ENCODE data around the gene EIF2B2.

EIF2B2 gene

DNA sequence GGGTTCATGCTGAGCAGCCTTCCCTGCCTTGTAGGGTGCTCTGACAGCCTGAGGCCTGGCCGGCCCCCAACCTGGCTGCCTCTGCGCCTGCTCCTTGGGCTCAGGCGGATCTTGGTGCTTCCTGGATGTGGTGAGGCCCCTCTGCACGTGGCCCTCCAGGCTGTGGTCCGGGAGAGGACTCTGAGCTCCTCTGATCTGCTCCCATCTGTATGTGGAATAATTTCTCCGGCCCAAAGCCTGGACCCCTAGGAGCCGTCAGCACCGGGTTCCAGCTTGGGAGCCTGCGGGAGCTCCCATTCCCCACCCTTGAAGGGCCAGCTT is 21.3 kb upstream of the EIF2B2 start:
- ChIA-PET CTCF (interaction anchor here (0.5 to 2.0 kb wide), 3 partner anchors 36 to 172 kb away, joined by 3 to 8 read pairs (median 3); no protein-coding TSS in a partner anchor), POLR2A (interaction anchor here (0.9 to 2.0 kb wide), 4 partner anchors 21 to 83 kb away, joined by 3 to 8 read pairs (median 4); partner anchors contain the start of genes ACYP1, EIF2B2 and PGF)
- no peak for TF ChIP-seq ZNF384 (IDR thresholded peaks at IDR 0.05)
- no peak for TF ChIP-seq LEF1 (IDR thresholded peaks at IDR 0.05; ENCODE audit: borderline replicate concordance)
- no peak for TF ChIP-seq ELF4 (IDR thresholded peaks at IDR 0.05)
- no peak for TF ChIP-seq TARDBP (IDR thresholded peaks at IDR 0.05)
- no peak for TF ChIP-seq L3MBTL2 (conservative IDR thresholded peaks at IDR 0.05)
- no peak for TF ChIP-seq CTBP1 (IDR thresholded peaks at IDR 0.05; ENCODE audit: borderline replicate concordance)
- no peak for TF ChIP-seq BHLHE40 (IDR thresholded peaks at IDR 0.05; ENCODE audit: borderline replicate concordance)
- TF ChIP-seq SP1 (IDR thresholded peaks at IDR 0.05): no peak
- no peak for TF ChIP-seq ARNT (IDR thresholded peaks at IDR 0.05)
- TF ChIP-seq FOXK2 (IDR thresholded peaks at IDR 0.05): no peak
- TF ChIP-seq FOXM1 (IDR thresholded peaks at IDR 0.05; ENCODE audit: borderline replicate concordance): no peak
- TF ChIP-seq NFRKB (IDR thresholded peaks at IDR 0.05): no peak
- TF ChIP-seq HDGF (IDR thresholded peaks at IDR 0.05; ENCODE audit: borderline replicate concordance): no peak
- TF ChIP-seq SUZ12 (IDR thresholded peaks at IDR 0.05): no peak
- DNase-seq (ENCODE audit: extremely low spot score): peak; percentile 4

GRCh38 chr14:74981833-74982232 is 20.9 kb upstream of the EIF2B2 start:
- TF ChIP-seq ZNF384 (IDR thresholded peaks at IDR 0.05) (no peak), FOXA1 (IDR thresholded peaks at IDR 0.05) (no peak), BHLHE40 (IDR thresholded peaks at IDR 0.05; ENCODE audit: borderline replicate concordance) (no peak), FOXK2 (IDR thresholded peaks at IDR 0.05) (no peak)
- CTCF ChIA-PET: interaction anchor here (0.5 to 2.0 kb wide), 2 partner anchors 36 to 172 kb away, joined by 3 to 8 read pairs; no protein-coding TSS in a partner anchor
- POLR2A ChIA-PET: interaction anchor here (1.1 kb wide), 1 partner anchor 21 kb away, joined by 3 read pairs; the partner anchor contains the start of gene EIF2B2
- DNase-seq (ENCODE audit: extremely low spot score): peak; percentile 3

GRCh38 chr14:74982661-74983060 is 20.1 kb upstream of the EIF2B2 start:
- CTCF ChIA-PET: interaction anchor here (2.0 kb wide), 1 partner anchor 37 kb away, joined by 8 read pairs; no protein-coding TSS in a partner anchor
- DNase-seq (ENCODE audit: extremely low spot score): no peak

GRCh38 chr14:74983343-74983742 is 19.4 kb upstream of the EIF2B2 start:
- CTCF ChIA-PET: interaction anchor here (2.0 kb wide), 1 partner anchor 38 kb away, joined by 8 read pairs; no protein-coding TSS in a partner anchor
- TF ChIP-seq TARDBP (IDR thresholded peaks at IDR 0.05): no peak
- TF ChIP-seq ARNT (IDR thresholded peaks at IDR 0.05): no peak
- no peak for TF ChIP-seq BHLHE40 (IDR thresholded peaks at IDR 0.05; ENCODE audit: borderline replicate concordance)
- TF ChIP-seq CTBP1 (IDR thresholded peaks at IDR 0.05; ENCODE audit: borderline replicate concordance): no peak
- no peak for TF ChIP-seq LEF1 (IDR thresholded peaks at IDR 0.05; ENCODE audit: borderline replicate concordance)
- no peak for TF ChIP-seq FOXK2 (IDR thresholded peaks at IDR 0.05)
- no peak for TF ChIP-seq FOXM1 (IDR thresholded peaks at IDR 0.05; ENCODE audit: borderline replicate concordance)
- no peak for TF ChIP-seq ZNF384 (IDR thresholded peaks at IDR 0.05)
- POLR2A ChIA-PET: interaction anchor here (0.6 kb wide), 1 partner anchor 437 kb away, joined by 3 read pairs; no protein-coding TSS in a partner anchor
- no peak for DNase-seq (ENCODE audit: extremely low spot score)

More at GRCh38 chr14:74982661-74983060, 20.1 kb upstream of the EIF2B2 start:
- POLR2A ChIA-PET: interaction anchor here (1.1 kb wide), 1 partner anchor 20 kb away, joined by 3 read pairs; the partner anchor contains the start of gene EIF2B2
- TF ChIP-seq FOXM1 (IDR thresholded peaks at IDR 0.05; ENCODE audit: borderline replicate concordance) (no peak), ELF4 (IDR thresholded peaks at IDR 0.05) (no peak)

- ChIA-PET POLR2A (no interaction called here), CTCF (interaction anchor here (0.6 kb wide), 1 partner anchor 9 kb away, joined by 3 read pairs; no protein-coding TSS in a partner anchor)
- no peak for TF ChIP-seq FOXK2 (IDR thresholded peaks at IDR 0.05)
- peak; percentile 2 for DNase-seq (ENCODE audit: extremely low spot score)
These were observed 18.3 kb upstream of the EIF2B2 start for GRCh38 chr14:74984236-74985027.

DNA sequence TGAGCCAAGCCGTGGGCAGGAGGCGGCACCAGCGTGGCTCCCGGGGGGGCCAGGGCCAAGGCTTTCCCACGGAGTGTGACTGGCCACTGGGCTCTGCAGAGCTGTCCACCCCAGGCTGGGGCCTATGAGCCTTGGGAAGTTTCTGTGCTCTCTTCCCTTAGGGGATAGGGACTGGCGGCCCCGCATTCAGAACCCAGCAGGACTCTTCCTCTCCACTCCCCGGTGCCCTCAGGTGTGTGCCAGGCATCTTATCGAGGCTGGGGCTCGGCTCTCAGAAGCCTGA is 17.8 kb upstream of the EIF2B2 start:
- no peak for DNase-seq (ENCODE audit: extremely low spot score)
- ChIA-PET POLR2A (no interaction called here), CTCF (no interaction called here)
- TF ChIP-seq TARDBP (IDR thresholded peaks at IDR 0.05) (no peak), NFRKB (IDR thresholded peaks at IDR 0.05) (no peak), SUZ12 (IDR thresholded peaks at IDR 0.05) (no peak), PKNOX1 (IDR thresholded peaks at IDR 0.05) (no peak), BHLHE40 (IDR thresholded peaks at IDR 0.05; ENCODE audit: borderline replicate concordance) (no peak), HDGF (IDR thresholded peaks at IDR 0.05; ENCODE audit: borderline replicate concordance) (no peak), ZNF384 (IDR thresholded peaks at IDR 0.05) (no peak)

GRCh38 chr14:74985806-74986205 is 16.9 kb upstream of the EIF2B2 start:
- DNase-seq (ENCODE audit: extremely low spot score): no peak
- POLR2A ChIA-PET: no interaction called here
- TF ChIP-seq TARDBP (IDR thresholded peaks at IDR 0.05): no peak
- TF ChIP-seq L3MBTL2 (conservative IDR thresholded peaks at IDR 0.05): no peak
- no peak for TF ChIP-seq FOXK2 (IDR thresholded peaks at IDR 0.05)
- TF ChIP-seq HDGF (IDR thresholded peaks at IDR 0.05; ENCODE audit: borderline replicate concordance): no peak
- no peak for TF ChIP-seq FOXM1 (IDR thresholded peaks at IDR 0.05; ENCODE audit: borderline replicate concordance)
- no peak for TF ChIP-seq LEF1 (IDR thresholded peaks at IDR 0.05; ENCODE audit: borderline replicate concordance)
- TF ChIP-seq SUZ12 (IDR thresholded peaks at IDR 0.05): no peak
- TF ChIP-seq ELF4 (IDR thresholded peaks at IDR 0.05): no peak
- TF ChIP-seq NFRKB (IDR thresholded peaks at IDR 0.05): no peak
- no peak for TF ChIP-seq BHLHE40 (IDR thresholded peaks at IDR 0.05; ENCODE audit: borderline replicate concordance)
- no peak for TF ChIP-seq ZNF384 (IDR thresholded peaks at IDR 0.05)
- no peak for TF ChIP-seq CTBP1 (IDR thresholded peaks at IDR 0.05; ENCODE audit: borderline replicate concordance)
- no peak for TF ChIP-seq FOXA1 (IDR thresholded peaks at IDR 0.05)
- no peak for TF ChIP-seq PKNOX1 (IDR thresholded peaks at IDR 0.05)
- TF ChIP-seq ARNT (IDR thresholded peaks at IDR 0.05): no peak
- no peak for TF ChIP-seq SP1 (IDR thresholded peaks at IDR 0.05)
- CTCF ChIA-PET: no interaction called here
